Measurements from ENCODE around the gene PDE4D.
A peak's percentile ranks its signal among the peaks of the same experiment; 100 is the strongest.
"Not testable (repeated sequence)": the region's sequence is repeated elsewhere in the genome, so short reads cannot be mapped to it uniquely, and the experiment has no call there.

PDE4D gene

GRCh38 chr5:59020611-59021285 lies 872.8 kb downstream of the PDE4D start:
- no peak for FAIRE-seq

- no peak for FAIRE-seq
Measured at GRCh38 chr5:59019078-59019477, 874.4 kb downstream of the PDE4D start.

DNA sequence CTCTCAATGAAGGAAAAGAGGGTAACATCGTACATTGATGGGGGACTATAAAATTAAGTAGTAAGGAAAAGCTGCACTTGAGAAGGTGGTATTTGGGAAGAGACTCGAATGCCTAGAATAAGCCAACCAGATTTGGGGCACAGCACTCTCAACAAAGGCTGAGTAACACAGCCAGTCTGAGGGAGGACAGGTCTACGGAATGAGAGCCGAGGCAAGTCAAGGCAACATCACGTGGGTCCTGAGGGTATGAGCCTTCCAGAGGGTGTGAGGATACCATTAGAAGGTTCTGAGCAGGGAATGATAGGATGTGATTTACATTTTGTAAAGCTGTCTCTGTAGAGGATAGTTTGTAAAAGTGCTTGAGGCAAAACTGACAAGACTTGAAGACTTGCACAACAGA lies 876.6 kb downstream of the PDE4D start:
- no peak for FAIRE-seq

DNA sequence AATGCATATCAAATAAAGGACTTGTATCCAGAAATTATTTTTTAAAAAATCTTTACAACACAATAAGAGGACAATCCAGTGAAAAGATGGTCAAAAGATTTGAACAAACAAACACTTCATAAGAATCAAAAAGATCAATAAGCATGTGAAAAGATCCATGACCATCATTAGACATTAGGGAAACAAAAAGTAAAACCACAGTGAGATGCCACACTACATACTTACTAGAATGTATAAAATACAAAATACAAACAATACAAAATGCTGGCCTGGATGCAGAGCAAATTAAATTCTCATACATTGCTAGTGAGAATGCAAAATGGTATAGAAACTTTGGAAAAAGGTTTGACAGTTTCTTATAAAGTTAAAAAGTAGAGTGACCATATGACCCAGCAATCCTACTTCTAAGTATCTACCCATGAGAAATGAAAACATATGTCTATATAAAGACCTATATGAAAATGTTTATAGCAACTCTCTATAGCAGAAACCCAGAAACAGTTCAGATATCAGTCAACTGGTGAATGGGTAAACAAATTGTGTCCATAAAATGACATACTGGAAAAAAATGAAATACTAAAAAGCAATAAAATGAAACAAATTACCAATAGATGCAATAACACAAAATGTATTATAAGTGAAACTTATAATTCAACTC lies 884.6 kb downstream of the PDE4D start:
- no peak for FAIRE-seq

GRCh38 chr5:59007460-59008063 lies 886.0 kb downstream of the PDE4D start:
- peak; percentile 94 for FAIRE-seq

DNA sequence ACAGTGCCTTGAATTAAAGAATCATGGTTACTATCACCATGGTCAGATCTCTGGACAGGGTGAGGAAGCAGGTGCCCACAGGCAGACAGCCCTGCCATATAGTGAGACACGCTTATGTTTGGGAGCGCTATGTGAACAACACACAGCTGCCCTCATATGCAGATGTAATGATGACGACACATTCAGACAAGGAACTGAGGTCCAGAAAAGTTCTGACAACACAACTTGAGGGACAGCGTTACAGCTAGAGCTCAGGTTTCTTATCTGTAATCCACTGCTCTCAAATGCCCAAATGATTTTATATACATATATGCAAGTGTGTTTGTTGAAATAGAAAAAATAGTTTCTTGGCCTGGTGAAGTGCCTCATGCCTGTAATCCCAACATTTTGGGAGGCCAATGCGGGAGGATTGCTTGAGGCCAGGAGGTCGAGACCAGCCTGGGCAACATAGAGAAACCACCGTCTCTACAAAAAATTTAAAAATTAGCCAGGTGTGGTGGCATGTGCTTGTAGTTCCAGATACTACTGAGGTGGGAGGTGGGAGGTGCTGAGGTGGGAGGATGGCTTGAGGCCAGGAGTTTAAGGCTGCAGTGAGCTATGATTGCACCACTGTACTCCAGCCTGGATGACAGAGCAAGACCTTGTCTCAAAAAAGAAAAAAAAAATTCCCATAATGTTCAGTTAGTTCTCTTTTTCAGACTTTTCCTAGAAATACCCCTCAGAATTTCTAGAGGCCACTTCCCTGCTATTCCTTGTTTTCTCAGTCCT lies 887.4 kb downstream of the PDE4D start:
- FAIRE-seq = no peak

DNA sequence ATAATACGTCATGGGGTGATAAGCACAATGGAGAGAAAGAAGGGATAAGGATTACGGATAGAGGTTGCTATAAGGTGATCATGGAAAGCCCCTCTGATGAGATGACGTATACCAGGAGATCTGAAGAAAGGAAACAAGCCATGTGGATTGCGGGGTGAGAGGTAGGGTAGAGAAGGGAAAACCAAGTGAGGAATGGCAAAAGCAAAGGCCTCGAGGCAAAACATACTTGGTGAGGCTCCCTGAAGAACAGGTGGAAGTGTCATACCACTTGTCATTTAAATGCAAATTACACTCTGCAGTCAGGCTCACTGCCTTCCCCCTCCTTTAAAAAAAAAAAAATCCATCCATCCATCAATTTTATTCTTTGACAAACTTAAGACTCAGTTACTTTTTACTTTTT lies 889.9 kb downstream of the PDE4D start:
- no peak for FAIRE-seq

DNA sequence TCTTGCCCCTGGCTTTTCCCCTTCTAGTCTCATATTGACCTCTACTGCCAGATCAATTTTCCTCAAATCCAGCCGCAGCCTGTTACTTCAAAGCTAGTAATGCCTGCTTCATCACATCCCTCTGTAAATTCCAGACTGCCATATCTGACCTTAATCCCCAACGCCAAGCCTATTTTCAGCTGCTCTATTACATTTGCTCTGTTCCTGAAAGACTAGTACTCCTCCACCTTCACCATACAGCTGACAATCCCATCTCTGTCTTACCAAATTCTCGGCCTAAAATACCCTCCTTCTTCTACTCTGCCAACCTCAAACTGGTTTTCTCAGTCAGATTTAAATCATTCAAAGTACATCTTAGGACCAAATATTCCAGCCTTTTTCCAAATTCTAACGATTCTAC lies 890.4 kb downstream of the PDE4D start:
- no peak for FAIRE-seq

DNA sequence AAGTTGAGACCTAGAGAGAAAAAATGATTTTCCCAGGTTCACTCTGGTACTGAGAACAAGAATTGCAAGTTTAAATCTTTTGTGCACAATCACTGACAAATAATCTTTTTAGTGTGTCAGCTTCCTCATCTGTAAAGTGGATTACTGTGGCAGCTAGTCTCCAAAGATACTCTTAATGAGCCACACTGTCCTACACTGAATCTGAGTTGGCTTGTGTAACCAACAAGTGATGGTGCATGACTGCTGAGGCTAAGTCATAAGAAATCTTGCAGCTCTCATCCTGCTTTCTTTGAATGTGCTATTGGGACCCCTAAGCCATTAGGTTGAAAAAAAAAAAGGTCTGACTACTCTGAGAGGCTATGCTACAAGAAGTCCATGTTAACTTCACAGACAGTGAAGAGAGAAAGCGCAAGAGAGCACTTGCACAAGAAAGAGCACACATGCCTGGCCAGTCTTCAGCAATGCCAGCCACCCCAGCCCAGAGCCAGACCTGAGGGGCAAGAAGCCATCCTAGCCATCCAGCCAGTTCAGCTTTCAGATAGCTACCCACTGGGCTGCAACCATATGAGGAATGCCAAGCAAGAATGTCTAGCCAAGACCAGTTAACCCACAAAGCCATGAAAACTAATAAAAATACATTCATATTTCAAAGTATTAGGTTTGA lies 891.2 kb downstream of the PDE4D start:
- no peak for FAIRE-seq

GRCh38 chr5:59001716-59002115 lies 891.8 kb downstream of the PDE4D start:
- no peak for FAIRE-seq

GRCh38 chr5:59001154-59001553 lies 892.4 kb downstream of the PDE4D start:
- no peak for FAIRE-seq

DNA sequence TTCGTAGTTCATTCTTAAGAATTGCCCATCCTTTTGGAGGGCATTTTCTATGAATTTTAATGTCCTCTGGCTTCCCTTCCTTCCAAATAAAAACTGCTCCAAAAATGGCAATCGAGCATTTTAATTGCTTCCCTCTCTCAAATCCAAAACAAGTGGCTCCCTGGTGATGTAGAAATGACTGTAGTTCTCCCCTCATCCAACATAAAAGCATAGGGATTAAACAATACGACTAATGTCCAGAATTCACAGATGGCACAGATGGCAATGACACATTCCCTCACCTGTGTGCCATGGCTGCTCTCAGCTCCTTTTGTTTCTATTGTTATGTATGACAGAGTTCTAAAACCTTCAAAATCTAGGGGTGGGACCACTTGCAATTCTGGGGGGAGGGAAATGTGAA lies 893.3 kb downstream of the PDE4D start:
- no peak for FAIRE-seq

DNA sequence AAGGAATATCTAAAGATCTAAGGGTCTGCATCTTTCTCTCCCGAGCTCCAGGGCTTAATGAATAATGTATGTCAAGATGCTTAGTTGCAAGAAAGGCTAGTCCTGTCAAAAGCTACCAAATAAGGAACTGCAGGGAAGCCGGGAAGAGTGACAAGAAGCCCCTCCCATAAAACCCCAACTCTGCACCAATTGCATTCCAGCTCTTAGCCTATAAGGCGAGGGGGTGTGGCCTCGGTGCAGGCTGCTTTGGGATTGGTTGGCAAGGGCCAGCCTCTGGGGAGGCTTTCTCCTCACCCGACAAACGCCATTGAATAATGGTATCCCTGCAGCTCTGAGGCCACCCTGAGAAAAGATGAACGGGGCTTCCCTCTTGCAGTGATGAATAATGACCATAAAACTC lies 893.7 kb downstream of the PDE4D start:
- no peak for FAIRE-seq

DNA sequence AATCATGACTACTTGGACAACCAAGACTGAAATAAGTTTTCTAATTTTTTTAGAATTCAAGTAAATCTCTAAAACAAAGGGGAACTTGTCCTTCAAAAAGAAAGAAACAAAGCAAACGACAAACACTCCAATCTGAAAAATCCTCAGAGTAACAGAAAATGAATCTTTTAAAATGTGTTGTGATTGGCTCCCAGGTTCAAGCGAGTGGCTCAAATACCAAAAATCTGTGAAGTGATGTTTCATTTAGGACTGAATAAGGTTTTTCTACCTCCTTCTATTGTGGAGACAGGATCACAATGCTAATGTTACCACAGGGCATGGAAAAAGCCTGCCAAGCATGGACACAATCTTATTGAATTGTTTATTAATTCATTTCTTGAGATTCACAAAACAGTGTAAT lies 895.0 kb downstream of the PDE4D start:
- FAIRE-seq = no peak

DNA sequence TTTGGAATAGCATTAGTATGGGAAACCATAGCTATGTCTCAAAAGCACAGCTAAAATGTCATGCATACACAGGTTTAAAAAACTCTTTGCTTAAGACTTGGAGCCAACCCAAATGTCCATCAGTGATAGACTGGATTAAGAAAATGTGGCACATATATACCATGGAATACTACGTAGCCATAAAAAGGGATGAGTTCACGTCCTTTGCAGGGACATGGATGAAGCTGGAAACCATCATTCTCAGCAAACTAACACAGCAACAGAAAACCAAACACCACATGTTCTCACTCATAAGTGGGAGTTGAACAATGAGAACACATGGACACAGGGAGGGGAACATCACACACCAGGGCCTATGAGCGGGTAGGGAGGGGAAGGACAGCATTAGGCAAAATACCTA lies 897.7 kb downstream of the PDE4D start:
- not testable (repeated sequence) for FAIRE-seq

- FAIRE-seq = no peak
Measured at GRCh38 chr5:58993461-58993860, 900.1 kb downstream of the PDE4D start.

GRCh38 chr5:58988938-58989337 lies 904.6 kb downstream of the PDE4D start:
- peak; percentile 3 for FAIRE-seq

GRCh38 chr5:58987193-58987592 lies 906.3 kb downstream of the PDE4D start:
- no peak for FAIRE-seq

DNA sequence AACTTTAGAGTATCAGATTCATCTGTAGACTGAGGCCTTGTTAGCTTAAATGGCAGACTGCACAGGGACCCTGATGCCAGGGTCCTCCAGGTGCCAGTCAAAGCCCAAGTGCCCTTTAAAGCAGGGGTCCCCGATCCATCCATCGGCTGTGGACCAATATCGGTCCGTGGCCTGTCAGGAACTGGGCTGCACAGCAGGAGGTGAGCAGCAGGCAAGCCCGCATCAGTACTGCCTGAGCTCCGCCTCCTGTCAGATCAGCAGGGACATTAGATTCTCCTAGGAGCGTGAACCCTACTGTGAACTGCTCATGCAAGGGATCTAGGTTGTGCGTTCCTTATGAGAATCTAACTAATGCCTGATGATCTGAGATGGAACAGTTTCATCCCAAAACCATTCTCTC lies 907.2 kb downstream of the PDE4D start:
- no peak for FAIRE-seq

DNA sequence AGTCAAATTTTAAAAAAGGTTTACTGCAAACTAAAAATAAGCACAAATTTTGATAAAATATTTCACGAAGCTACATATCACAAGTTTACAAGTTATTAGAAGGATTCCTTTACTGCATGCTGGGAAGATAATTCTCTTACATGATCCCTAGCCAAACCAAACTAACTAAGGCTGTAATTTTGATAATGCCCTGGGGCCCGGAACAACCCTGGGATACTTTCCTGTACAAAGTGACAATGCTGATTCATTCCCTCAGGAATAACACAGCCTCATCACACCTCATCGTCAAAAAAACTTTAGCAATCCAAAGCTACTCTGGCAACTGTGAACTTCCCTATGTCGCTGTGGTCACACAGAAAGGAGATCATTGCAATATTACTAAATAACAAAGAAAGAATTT lies 907.8 kb downstream of the PDE4D start:
- FAIRE-seq = no peak

GRCh38 chr5:58985311-58985710 lies 908.2 kb downstream of the PDE4D start:
- no peak for FAIRE-seq

GRCh38 chr5:58983526-58984452 lies 909.7 kb downstream of the PDE4D start:
- no peak for FAIRE-seq
